PFSK-1 (cell line): ENCODE results near the gene MT1G.

Experiments used
- FOXP2 ChIP-seq: optimal IDR thresholded peaks from 2 replicates; pipeline ENCODE3; 2011; ENCODE audit warnings: borderline replicate concordance, control low read depth, inconsistent platforms; ENCODE audit not compliant: insufficient read depth; ENCODE audit errors: extremely low read length, extremely low read depth
- POLR2AphosphoS5 ChIP-seq: IDR thresholded peaks from 2 replicates; pipeline ENCODE4 v1.6.1; 2012; ENCODE audit warnings: low read depth, mild to moderate bottlenecking, control low read depth, low read length, moderate library complexity
- REST ChIP-seq, 2 experiments: IDR thresholded peaks; 2 replicates each; pipeline versions ENCODE4 v1.6.1 to v1.8.0; 2011 to 2012; ENCODE audit warnings: low read depth in 2 of 2, low read length in 2 of 2, control low read depth in 1 of 2, inconsistent platforms in 1 of 2, mild to moderate bottlenecking in 1 of 2, moderate library complexity in 1 of 2; ENCODE audit not compliant: insufficient read depth in 1 of 2
- SIN3A ChIP-seq: IDR thresholded peaks from 2 replicates; pipeline ENCODE4 v1.6.1; 2012; ENCODE audit warnings: mild to moderate bottlenecking, low read length, moderate library complexity, borderline replicate concordance; ENCODE audit not compliant: insufficient read depth
- TAF1 ChIP-seq: IDR thresholded peaks from 2 replicates; pipeline ENCODE4 v1.6.1; 2012; ENCODE audit warnings: low read length, control low read depth, borderline replicate concordance; ENCODE audit not compliant: insufficient read depth

MT1G gene

GRCh38 chr16:56701534-56701933 lies 33.7 kb upstream of the MT1G start:
- no peak for TF ChIP-seq POLR2AphosphoS5
- TF ChIP-seq TAF1: no peak
- no peak for TF ChIP-seq SIN3A
- no peak for TF ChIP-seq FOXP2
- no peak for TF ChIP-seq REST (IDR thresholded peaks at IDR 0.05; ENCODE audit: insufficient read depth in 1 of 2, low read depth in 2 of 2, low read length in 2 of 2)

- no peak for TF ChIP-seq TAF1
- no peak for TF ChIP-seq POLR2AphosphoS5
- TF ChIP-seq SIN3A: no peak
- TF ChIP-seq REST (IDR thresholded peaks at IDR 0.05; ENCODE audit: insufficient read depth in 1 of 2, low read depth in 2 of 2, low read length in 2 of 2): no peak
- TF ChIP-seq FOXP2: no peak
Measured at GRCh38 chr16:56700631-56701030, 32.8 kb upstream of the MT1G start.

- TF ChIP-seq REST (IDR thresholded peaks at IDR 0.05; ENCODE audit: insufficient read depth in 1 of 2, low read depth in 2 of 2, low read length in 2 of 2) (no peak), TAF1 (no peak), SIN3A (no peak), POLR2AphosphoS5 (no peak), FOXP2 (no peak)
Measured at GRCh38 chr16:56700195-56700594, 32.3 kb upstream of the MT1G start.

- TF ChIP-seq POLR2AphosphoS5: no peak
- TF ChIP-seq REST (IDR thresholded peaks at IDR 0.05; ENCODE audit: insufficient read depth in 1 of 2, low read depth in 2 of 2, low read length in 2 of 2): no peak
Measured at GRCh38 chr16:56697456-56698155, 29.7 kb upstream of the MT1G start.

- TF ChIP-seq SIN3A (no peak), FOXP2 (no peak), REST (IDR thresholded peaks at IDR 0.05; ENCODE audit: insufficient read depth in 1 of 2, low read depth in 2 of 2, low read length in 2 of 2) (no peak), POLR2AphosphoS5 (no peak), TAF1 (no peak)
Measured at GRCh38 chr16:56695246-56695645, 27.4 kb upstream of the MT1G start.
